IMR-90 (cell line): Measurements from ENCODE around the gene MOB3A. TPM values are rescaled to one million over a fixed set of nuclear protein-coding genes. Genes with fewer than 3 reads are reported as not detected.

Source experiments
- ATAC-seq: fragments of 200-7000 bp; cut with Tn5 transposase; 2 replicates; pipeline ENCODE4 v1.9.1; 2020; ENCODE audit warnings: low read depth, mild to moderate bottlenecking, moderate library complexity
- BruUV-seq: library from RNA; stranded (reverse); fragments of 400-500 nt; replicated peaks from 2 replicates; lab custom pipeline; 2021; lab: Mats Ljungman, UMichigan
- CTCF ChIA-PET: fragments of 300-600 bp; formaldehyde crosslinking; extraction: SDS; loops from one replicate; lab custom pipeline; 2021; ENCODE audit warnings: antibody characterized with exemption; lab: Yijun Ruan, JAX
- POLR2A ChIA-PET: fragments of 300-600 bp; sonication (Branson Sonifier 250); formaldehyde crosslinking; loops from one replicate; lab custom pipeline; 2022; ENCODE audit warnings: antibody characterized with exemption; ENCODE audit not compliant: unreplicated experiment; lab: Charles Lee
- DNase-seq: peaks from one replicate; pipeline ENCODE4 v3.0.0; 2013
- H2AFZ ChIP-seq: replicated peaks from 2 replicates; pipeline ENCODE3; 2013; ENCODE audit warnings: low read length, mild to moderate bottlenecking; ENCODE audit not compliant: poor library complexity
- H2AK5ac ChIP-seq: 2 replicates; pipeline ENCODE4 v1.6.1; 2013; ENCODE audit warnings: low read depth, low read length, inconsistent platforms
- H2AK9ac ChIP-seq: replicated peaks from 2 replicates; pipeline ENCODE3; 2013; ENCODE audit warnings: mild to moderate bottlenecking, low read depth, low read length, moderate library complexity; ENCODE audit not compliant: poor library complexity
- H2BK120ac ChIP-seq: 2 replicates; pipeline ENCODE4 v1.6.1; 2013; ENCODE audit warnings: low read depth, low read length, inconsistent platforms
- H2BK15ac ChIP-seq: 3 replicates; pipeline ENCODE4 v1.6.1; 2013; ENCODE audit warnings: low read depth, low read length, inconsistent platforms
- H2BK20ac ChIP-seq: 2 replicates; pipeline ENCODE4 v1.6.1; 2013; ENCODE audit warnings: low read depth, mild to moderate bottlenecking, inconsistent platforms, low read length, moderate library complexity
- H2BK5ac ChIP-seq: 2 replicates; pipeline ENCODE4 v1.6.1; 2013; ENCODE audit warnings: mild to moderate bottlenecking, low read depth, low read length, inconsistent platforms; ENCODE audit not compliant: poor library complexity, severe bottlenecking
- H3K14ac ChIP-seq: replicated peaks from 2 replicates; pipeline ENCODE4 v1.6.1; 2013; ENCODE audit warnings: low read depth, low read length, inconsistent platforms
- H3K18ac ChIP-seq: 2 replicates; pipeline ENCODE4 v1.6.1; 2013; ENCODE audit warnings: low read depth, low read length, control low read depth
- H3K23ac ChIP-seq: 2 replicates; pipeline ENCODE4 v1.6.1; 2013; ENCODE audit warnings: low read depth, low read length, inconsistent platforms
- H3K27ac ChIP-seq: 2 replicates; pipeline ENCODE4 v1.5.1; 2013; ENCODE audit warnings: mild to moderate bottlenecking, control low read depth, low read length; ENCODE audit not compliant: insufficient read depth
- H3K27me3 ChIP-seq: 2 replicates; pipeline ENCODE4 v1.6.1; 2013; ENCODE audit warnings: low read length; ENCODE audit not compliant: control insufficient read depth, insufficient read depth
- H3K36me3 ChIP-seq: 2 replicates; pipeline ENCODE4 v1.6.1; 2013; ENCODE audit warnings: low read length, mixed read lengths; ENCODE audit not compliant: control insufficient read depth, insufficient read depth
- H3K4ac ChIP-seq: 2 replicates; pipeline ENCODE4 v1.6.1; 2013; ENCODE audit warnings: low read depth, low read length, inconsistent platforms
- H3K4me1 ChIP-seq: 2 replicates; pipeline ENCODE4 v1.6.1; 2013; ENCODE audit warnings: low read length, mixed read lengths; ENCODE audit not compliant: control insufficient read depth, insufficient read depth
- H3K4me2 ChIP-seq: 2 replicates; pipeline ENCODE4 v1.6.1; 2013; ENCODE audit warnings: low read depth, mild to moderate bottlenecking, control low read depth, low read length, moderate library complexity
- H3K4me3 ChIP-seq: 2 replicates; pipeline ENCODE4 v1.5.1; 2013; ENCODE audit warnings: low read depth, mild to moderate bottlenecking, control low read depth, low read length, moderate library complexity; ENCODE audit not compliant: insufficient read depth
- H3K56ac ChIP-seq: 2 replicates; pipeline ENCODE4 v1.6.1; 2013; ENCODE audit warnings: low read length, inconsistent platforms; ENCODE audit not compliant: insufficient read depth; ENCODE audit errors: extremely low read depth
- H3K79me1 ChIP-seq, 2 experiments: 2 replicates each; pipeline ENCODE4 v1.6.1; 2013; ENCODE audit warnings: low read length in 2 of 2, inconsistent platforms in 1 of 2, low read depth in 1 of 2
- H3K9ac ChIP-seq: 2 replicates; pipeline ENCODE4 v1.6.1; 2013; ENCODE audit warnings: low read depth, low read length, control low read depth
- H3K9me1 ChIP-seq: 2 replicates; pipeline ENCODE4 v1.6.1; 2013; ENCODE audit warnings: low read length, inconsistent platforms; ENCODE audit not compliant: insufficient read depth
- H3K9me3 ChIP-seq: 2 replicates; pipeline ENCODE4 v1.6.1; 2013; ENCODE audit warnings: low read length; ENCODE audit not compliant: control insufficient read depth, insufficient read depth
- H4K20me1 ChIP-seq: 2 replicates; pipeline ENCODE4 v1.6.1; 2013; ENCODE audit warnings: low read length, inconsistent platforms; ENCODE audit not compliant: insufficient read depth
- H4K5ac ChIP-seq: 2 replicates; pipeline ENCODE4 v1.6.1; 2013; ENCODE audit warnings: mild to moderate bottlenecking, low read depth, low read length, control low read depth
- H4K8ac ChIP-seq, 2 experiments: 2 replicates each; pipeline ENCODE4 v1.6.1; 2013; ENCODE audit warnings: low read depth in 2 of 2, low read length in 2 of 2, control low read depth in 1 of 2, inconsistent platforms in 1 of 2
- H4K91ac ChIP-seq: 2 replicates; pipeline ENCODE4 v1.6.1; 2013; ENCODE audit warnings: low read depth, low read length, inconsistent platforms; ENCODE audit not compliant: insufficient read depth
- MAZ ChIP-seq: IDR thresholded peaks from 2 replicates; pipeline ENCODE4 v1.6.1; 2012; ENCODE audit warnings: low read depth, mild to moderate bottlenecking, low read length, improper control_type of control experiment, moderate library complexity, borderline replicate concordance
- USF2 ChIP-seq: fragments of 150-350 bp; IDR thresholded peaks from 2 replicates; pipeline ENCODE4 v1.6.1; 2017; ENCODE audit warnings: mild to moderate bottlenecking, antibody characterized with exemption, low read length, low read depth
- WGBS, 2 experiments: methylation state at CpG; one replicate each; pipeline versions ENCODE4 v1.1.5 to v1.1.7; 2013; ENCODE audit warnings: missing lambda C conversion rate in 2 of 2; ENCODE audit not compliant: insufficient read length in 1 of 2; ENCODE audit errors: extremely low coverage in 2 of 2; 5-methylcytosine and 5-hydroxymethylcytosine counted together
- dilution Hi-C: fragments of 300-500 bp; cut with HindIII; formaldehyde crosslinking; loops from one replicate; pipeline ENCODE4 v1.14.3; 2018; ENCODE audit warnings: low sequenced_read_pairs; ENCODE audit not compliant: unreplicated experiment
- in situ Hi-C: fragments of 300-500 bp; cut with MboI; formaldehyde crosslinking; loops from 3 replicates; pipeline ENCODE4 v1.14.3; 2019; ENCODE audit warnings: low sequenced_read_pairs, inconsistent platforms, mixed read lengths
- intact Hi-C: fragments of 100-400 bp; cut with micrococcal nuclease; formaldehyde crosslinking; loops from 2 replicates; pipeline ENCODE4 v1.10.0; 2022
- polyA plus RNA-seq, 3 experiments: library from polyadenylated mRNA; depleted of rRNA; stranded (reverse); fragments of >200 nt; gene quantifications; 2 replicates each; pipeline ENCODE4 v1.2.3, GENCODE V29; 2012; ENCODE audit warnings: low replicate concordance in 1 of 3
- total RNA-seq: library from RNA; depleted of rRNA; stranded (reverse); fragments of >200 nt; gene quantifications from 2 replicates; pipeline ENCODE4 v1.2.3, GENCODE V29; 2012

The MOB3A gene
- total and polyA plus RNA-seq, 2 of the 4 experiments (the other 2 are of a cell fraction): 9.3 to 26.5 TPM

- Histone ChIP-seq H3K27ac (no peak overlapping the region), H2AK9ac (no peak overlapping the region), H3K9me3 (no peaks in the 10 kb centered on the region), H2AK5ac (no peak overlapping the region), H2BK5ac (no peak overlapping the region), H3K18ac (no peak overlapping the region), H3K27me3 (no peaks in the 10 kb centered on the region), H3K23ac (no peak overlapping the region), H4K20me1 (peaks cover 27% of the 10 kb centered on the region), H3K14ac (no peak overlapping the region), H3K4ac (no peak overlapping the region), H2BK20ac (no peak overlapping the region), H3K9me1 (peaks cover 7% of the 10 kb centered on the region), H4K5ac (no peak overlapping the region), H2BK120ac (no peak overlapping the region), H3K4me2 (no peak overlapping the region), H3K56ac (no peak overlapping the region), H2AFZ (no peak overlapping the region), H3K4me3 (no peak overlapping the region), H3K79me1 (peaks cover 5 to 26% of the 10 kb centered on the region in 2 experiments), H3K9ac (no peak overlapping the region), H3K36me3 (peaks cover 85% of the 10 kb centered on the region), H4K8ac (no peak overlapping the region), H3K4me1 (no peaks in the 10 kb centered on the region), H4K91ac (no peak overlapping the region), H2BK15ac (no peak overlapping the region)
- BruUV-seq: no TSS peak
- intact Hi-C loops (no loop called here), in situ Hi-C loops (no loop called here), dilution Hi-C loops (no loop called here)
- WGBS, 2 experiments: 98% methylated on average over 5 of the region's 23 CpGs; no CpG with 5 or more reads in 1 of the 2 experiments
- TF ChIP-seq MAZ (no peak), USF2 (no peak)
- ChIA-PET CTCF (no interaction called here), POLR2A (no interaction called here)
- DNase-seq (no peak), ATAC-seq (no peak)
These were observed 12.3 kb upstream of the MOB3A start for GRCh38 chr19:2108251-2109016.
